CD4-positive, alpha-beta T cell treated with Interleukin-15 for 4 hours (primary cell): Measurements from ENCODE around the gene RIMS1.
A peak's percentile ranks its signal among the peaks of the same experiment; 100 is the strongest.

Experiments used
- DNase-seq: peaks from one replicate; pipeline ENCODE4 v3.0.0-alpha.2; 2020; ENCODE audit warnings: low spot score

The RIMS1 gene

DNA sequence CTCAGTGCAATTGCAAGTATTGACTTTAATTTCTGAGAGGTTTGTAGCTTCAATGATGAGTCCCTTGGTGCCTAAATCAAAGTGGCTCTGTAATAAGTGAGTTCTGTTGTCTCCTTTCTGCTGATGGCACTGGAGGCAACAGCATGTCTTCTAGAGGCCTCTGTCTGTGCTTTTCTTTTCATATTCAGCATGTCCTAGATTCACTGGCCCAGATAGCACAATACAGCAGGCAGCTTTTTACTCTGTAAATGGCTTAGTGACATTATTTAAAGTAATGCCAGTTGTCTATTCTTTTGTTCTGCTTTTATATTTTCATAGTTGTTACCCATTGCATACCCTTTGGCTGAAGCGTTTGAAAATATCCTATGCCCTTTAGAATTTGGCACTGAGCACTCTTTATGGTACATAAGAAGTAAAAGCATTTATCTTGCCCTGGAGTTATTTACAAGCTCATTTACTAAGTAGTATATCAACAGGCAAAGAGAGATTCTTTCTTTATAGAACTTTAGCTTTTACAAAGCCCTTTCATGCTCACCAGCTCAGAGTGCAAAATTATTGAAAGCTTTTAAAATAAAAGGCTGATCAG is 464.0 kb downstream of the RIMS1 start:
- no peak for DNase-seq

DNA sequence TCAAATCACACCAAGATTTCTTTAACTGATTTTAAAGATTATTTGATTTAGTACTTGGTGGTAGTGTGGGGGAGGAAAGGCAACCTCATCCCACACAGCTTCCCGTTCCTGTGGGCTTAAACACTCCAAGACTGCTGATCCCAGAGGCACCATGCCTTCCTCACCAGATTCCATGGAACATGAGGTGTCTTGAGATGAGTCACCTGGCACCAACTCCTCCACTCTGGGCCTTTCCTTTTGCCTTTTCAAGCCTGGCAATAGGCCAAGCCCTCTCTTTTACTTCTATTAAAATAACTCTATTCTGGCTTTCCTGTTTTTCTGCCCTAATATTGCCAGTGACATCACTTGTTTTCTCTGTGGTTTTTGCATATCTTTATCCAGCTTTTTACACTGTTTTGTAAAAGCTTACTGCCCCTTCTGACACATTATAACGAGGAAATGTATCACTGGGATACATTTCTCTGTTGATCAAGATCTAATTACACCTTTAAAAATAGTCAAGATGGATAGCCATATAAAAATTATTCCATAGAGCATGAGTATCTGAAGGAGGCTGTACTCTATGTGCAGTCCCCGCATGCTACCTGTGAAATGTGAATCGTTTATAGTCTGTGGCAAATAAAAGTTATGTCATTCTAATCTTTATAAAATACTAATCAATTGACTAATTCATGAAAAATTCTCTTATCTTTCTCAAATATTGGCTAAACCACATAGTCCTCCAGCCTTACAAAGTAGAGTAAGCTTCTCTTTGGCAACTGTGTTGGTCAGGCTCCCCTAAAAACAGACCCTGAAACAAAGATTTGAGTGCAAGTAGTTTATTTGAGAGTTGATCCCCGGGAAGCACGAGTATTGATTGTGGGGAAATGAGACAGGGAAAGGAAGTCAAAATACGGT is 477.7 kb downstream of the RIMS1 start:
- DNase-seq = no peak

DNA sequence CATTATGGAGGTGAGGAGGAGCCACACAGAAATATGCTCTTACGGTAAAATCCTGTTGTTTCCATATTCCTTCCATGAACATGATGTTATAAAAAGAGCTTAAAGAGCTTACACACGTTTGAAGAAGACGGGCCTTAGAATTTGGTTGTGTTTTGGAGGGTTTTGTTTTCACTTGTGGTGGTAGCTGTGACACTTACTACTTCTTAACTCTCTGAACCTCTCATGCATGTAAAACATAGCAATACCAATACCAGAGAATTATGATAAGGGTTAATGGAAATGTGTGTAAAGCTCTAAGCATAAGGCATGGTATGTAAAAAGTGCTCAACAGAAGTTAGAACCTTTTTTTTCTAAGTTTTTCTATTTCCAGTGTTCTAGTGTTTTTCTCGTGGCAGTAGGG is 479.4 kb downstream of the RIMS1 start:
- no peak for DNase-seq

DNA sequence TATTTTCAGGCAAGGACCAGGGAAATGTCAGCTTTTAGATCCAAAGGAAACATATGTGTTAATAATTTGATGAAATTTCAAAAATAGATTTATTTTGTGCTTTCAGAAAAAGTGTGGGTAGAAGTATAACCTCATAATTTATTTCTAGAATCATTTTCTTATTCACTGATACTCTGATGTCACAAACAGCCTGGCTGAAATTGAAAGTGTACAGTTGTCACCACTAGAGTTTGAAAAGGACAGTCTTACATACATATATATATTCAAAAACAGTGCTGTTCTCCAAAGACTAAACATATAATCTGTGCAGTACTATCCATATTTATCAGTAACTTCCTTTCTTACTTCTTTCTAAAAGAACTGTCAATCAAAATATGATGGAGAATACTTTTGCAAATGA is 481.1 kb downstream of the RIMS1 start:
- DNase-seq = no peak

DNA sequence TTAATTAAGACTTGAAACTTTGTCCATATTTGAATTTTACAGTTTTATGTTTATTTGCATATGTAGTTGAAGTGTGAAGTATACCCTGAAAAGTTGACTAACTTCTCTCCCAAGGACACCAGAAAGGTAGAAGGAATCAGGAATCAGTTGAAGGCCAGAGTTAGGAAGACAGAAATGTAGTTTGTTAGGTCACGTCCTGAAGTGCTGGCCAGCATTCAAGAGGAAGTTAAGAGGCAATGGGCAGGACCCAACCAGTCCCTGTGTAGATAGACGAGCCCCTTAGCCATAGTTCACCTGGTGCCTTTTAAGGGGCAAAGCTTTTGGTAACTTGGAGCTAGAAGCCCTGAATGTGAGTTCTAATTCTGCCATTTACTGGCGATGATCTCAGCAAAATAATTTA is 485.1 kb downstream of the RIMS1 start:
- no peak for DNase-seq

DNA sequence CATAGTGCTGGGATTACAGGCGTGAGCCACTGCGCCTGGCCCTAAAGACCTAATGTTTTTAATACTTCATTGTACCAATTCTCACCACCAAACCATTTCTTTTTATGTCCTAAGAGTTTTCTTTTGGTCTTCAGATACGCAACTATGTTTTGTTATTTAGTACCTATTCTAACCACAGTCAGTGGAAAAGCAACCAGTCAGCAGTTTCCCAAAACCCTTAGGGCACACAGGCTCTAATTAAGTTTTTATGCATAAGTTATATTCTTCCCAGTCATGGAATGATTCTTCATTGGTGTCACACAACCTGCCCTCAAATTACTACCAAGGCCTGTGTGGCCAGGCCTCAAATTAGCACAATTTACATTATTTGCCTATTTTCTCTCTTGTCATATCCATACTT is 487.8 kb downstream of the RIMS1 start:
- DNase-seq = no peak

DNA sequence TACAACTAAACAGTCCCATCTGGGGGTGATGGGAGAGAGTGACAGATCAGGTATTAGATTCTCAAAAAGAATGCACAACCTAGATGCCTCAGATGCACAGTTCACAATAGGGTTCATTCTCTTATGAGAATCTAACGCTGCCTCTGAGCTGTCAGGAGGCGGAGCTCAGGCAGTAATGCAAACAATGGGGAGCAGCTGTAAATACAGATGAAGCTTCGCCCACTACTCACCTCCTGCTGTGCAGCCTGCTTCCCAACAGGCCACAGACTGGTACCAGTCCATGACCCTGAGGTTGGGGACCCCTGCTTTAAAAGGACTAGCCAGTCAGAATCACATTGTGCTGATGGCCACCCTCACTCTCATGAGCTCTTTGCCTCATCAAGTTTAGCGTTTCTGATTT is 488.5 kb downstream of the RIMS1 start:
- no peak for DNase-seq

DNA sequence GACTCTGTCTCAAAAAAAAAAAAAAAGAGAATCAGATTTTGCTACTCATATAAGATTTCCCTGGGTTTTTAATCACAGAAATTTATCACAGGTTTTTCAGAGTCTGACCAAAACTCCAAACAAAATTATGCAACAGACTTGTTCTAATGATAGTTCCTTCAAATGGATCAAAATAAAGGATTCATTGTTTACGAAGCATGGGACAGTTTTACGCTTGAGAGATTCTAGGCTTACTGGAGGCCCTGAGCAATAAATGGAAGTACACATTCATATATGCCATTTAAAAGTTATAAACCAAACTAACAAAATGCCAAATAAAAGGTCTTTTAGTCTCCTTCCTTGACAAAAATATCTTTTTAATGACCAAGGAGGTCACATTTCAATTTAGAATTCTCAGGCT is 490.4 kb downstream of the RIMS1 start:
- DNase-seq = no peak

DNA sequence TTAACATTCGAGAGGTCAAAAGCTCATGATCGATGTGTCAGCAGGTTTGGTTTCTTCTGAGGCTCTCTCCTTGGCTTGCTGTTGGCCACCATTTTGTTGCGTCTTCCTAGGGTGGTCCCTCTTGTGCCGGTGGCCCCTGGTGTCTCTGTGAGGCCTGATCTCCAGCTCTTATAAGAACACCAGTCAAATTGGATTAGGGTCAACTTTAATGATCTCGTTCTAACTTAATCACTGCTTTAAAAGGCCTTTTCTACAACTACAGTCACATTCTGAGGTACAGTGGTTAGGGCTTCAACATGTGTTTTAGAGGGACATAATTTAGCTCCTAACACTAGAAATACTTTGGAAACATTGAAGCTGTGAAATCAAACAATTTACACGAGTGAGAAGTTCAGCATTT is 494.7 kb downstream of the RIMS1 start:
- no peak for DNase-seq

DNA sequence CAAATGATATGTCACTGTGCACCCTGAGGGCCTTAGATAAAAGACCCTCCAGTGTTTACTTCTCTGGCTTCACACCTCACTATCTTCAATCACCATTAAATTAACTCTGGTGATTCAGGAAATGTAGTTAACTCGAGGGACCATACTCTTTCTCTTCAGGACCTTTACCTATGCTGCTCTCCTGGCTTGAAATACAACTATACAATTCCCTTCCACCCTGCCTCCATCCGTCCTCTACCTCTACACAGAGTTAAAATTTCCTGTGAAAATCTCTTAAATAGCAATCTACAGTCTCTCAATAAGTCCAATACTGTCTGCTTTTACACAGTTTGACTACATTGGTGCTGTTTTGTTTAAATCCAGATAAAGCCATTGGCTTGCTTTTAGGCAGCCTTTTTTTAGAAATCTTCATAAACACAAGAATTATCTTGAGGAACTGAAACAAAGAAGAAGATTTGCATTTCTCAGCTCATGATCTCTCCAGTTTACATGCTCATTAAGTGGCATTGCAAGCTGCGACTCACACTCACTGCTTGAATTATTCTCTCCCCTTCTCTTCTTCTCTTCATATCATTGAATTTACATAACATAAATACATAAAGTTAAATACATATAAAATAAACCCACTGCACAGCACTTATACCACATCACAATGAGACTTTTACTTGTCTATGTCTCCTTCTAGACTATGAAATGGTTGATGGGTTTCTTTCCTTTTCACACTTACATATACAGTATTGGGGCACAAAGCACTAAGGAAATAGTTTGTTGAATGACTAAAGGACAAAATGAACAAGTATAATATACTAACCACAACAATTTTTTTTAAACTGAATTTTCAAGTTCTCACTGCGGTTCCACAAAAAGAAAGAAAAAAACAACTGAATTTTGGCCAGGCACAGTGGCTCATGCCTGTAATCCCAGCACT is 496.5 kb downstream of the RIMS1 start:
- no peak for DNase-seq

DNA sequence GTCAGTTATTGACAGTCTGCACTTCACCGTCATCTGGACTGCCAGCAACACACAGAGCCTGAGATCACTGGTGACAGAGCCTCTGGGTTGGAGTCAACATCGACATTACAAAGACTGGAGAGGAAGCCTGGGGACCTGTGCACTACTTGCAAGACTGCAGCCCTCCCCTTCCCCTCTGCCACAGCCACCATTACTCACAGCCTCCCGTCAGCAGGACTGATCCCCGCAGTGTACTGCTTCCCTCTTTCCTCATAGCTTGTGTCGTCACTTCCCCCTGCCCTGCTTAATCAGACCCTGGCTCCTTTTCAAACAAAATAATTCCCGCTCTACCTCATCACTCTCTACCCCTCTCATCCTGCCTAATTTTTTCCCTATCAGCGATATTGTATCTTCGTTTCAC is 500.0 kb downstream of the RIMS1 start:
- no peak for DNase-seq

DNA sequence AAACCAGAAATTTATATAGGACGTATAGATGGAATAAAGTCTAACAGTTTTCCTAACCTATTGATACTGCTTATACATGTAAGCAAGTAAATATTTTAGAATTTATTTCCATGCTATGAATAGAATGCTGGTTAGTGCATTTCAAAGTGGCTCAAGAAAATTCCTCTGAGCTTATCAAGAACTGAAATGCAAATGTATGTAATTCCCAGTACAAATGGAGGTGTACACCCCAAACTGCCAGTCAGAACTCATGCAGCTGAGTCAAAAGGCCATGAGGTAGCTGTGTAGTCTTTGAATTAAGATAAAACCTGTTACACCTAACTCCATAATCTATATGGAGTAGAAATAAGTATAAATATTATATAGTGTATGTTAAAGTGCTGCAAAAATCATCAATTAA is 503.3 kb downstream of the RIMS1 start:
- no peak for DNase-seq

DNA sequence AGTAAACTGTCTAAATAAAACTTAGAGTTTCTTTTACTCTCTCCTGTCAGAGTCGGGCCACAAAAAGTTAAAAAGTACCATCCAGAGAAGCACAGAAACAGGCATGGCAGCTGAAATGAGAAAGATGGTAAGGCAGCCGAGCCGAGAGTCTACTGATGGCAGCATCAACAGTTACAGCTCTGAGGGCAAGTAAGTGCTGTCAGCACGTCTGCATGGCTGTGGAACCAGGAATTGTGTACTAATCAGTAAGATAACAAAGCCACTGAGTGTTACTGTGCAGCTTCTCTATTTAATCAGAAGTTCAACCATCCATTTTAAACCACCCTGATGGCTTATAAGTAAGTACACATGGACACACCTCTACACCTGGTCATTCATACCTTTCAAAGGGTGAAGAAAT is 504.2 kb downstream of the RIMS1 start:
- DNase-seq = no peak

DNA sequence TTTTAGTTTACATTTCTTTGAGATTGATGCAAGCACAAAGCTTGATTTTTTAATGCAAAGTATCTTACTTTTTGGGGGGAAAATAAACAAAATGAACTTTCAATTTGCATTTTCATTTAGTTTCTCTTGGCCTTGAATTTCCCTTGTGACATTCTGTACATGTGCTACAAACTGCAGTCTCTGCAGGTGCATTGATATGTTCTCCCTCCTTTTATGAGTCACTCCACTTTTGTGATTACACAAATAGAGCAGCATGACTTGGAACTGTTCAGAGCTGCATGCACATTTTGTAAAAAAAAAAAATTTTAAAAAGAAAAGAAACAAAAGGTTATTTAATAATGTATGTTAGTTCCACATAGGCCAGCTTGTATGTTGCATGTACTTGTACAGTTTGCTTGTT is 515.5 kb downstream of the RIMS1 start:
- no peak for DNase-seq

DNA sequence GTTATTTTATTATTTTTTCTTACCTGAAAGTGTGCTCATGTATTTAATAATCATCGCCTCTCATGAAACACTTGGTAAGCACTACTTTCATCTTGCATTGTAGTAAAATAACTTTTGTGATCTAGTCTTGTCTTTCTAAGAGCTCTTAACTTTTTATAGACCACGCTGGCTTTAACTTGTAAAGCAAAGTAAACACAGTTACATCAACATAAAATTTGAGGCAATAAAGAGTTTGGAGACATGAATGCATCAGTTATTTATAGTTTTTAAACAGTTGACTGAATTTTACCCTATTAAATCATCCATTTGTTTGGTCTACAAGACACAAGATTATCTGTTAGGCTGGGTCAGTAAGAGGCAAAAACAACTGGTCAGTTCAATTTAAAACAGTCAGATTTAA is 517.1 kb downstream of the RIMS1 start:
- DNase-seq = no peak

DNA sequence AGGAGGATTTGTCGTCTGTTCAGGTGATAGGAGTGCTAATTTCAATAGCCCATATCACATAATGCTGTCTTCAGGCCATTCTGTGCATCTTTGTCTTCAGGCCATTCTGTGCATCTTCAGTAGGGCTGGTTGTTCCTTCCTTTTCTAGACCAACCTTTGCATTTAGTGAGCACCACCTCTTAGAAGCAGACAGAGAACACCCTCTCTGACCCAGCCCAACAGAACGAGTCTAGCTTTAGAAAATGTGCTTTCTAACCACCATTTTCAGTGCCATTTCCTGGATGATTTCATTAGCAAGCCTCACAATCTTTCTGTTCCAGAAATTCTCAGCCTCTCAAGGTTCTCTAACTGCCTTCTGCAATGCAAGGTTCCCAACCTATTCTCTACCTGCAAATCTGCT is 520.2 kb downstream of the RIMS1 start:
- no peak for DNase-seq

DNA sequence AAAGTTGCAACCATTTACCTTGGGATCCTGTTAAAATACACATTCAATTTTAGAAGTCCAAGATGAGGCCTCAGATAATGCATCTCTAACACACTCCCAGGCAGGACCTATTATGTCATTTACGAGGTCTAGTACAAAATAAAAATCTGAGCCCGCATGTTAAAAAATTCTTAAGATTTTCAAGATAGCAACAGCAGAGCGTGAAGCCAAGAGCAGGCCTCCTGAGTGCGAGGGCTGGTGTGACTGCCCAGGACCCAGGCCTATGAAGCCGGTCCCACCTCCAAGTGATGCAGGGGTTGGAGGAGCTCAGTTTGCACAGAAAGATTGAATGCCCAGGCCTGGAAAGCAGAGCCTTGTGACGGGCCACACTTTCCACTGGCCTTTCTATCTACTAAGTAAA is 524.4 kb downstream of the RIMS1 start:
- DNase-seq = no peak

DNA sequence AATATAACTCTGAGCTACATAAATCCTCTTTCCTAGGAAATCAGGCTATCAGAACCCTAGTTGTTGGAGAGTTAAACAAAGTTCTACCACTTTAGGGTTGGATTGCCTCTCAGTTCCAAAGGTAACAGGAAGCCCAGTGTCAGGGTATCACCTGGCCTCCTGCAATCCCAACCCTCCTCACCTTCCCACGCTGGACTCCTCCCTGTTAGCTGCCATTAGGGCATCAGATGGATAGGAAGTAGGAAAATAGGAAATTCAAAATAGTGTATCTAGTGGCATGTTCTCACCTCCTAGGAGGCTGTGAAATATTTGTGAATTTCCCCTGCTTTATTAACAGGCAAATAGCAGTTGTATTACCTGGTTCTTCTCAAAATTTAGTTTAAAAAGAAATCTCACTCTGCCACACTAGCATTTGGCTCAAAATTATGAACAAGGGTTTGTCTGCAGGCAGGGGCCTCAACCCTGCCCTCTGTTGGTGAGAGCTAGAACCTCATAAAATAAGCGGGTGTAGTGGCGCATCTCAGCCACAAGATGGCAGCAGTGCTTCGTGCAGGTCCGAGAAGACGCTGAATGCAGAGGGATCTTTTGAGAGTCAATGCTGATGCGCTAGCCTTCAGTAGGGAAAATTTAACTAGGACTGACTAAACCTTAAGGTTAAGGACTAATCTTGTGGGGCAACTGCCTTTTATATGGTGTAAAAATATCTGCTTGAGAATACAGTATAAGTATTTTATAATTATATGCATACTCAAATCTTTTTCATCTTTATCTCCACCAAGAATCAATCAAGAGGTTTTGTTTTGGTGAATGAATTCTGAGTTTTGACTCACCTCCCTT is 525.7 kb downstream of the RIMS1 start:
- DNase-seq = peak; percentile 83

DNA sequence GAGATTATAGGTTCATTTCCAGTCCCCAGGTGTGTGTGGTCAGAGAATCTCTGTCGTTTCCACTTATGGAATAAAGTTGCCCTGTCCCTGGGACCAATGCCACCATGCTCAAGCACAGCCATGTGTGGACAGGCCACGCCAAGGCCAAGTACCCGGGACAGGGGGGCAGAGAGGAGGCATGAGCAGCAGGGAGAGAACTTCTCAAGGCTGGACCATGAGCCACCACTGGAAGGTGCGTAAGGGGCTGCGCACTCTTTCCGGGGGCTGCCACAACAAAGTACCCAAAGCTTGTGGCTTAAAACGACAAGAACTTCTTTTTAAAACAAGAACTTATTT is 526.3 kb downstream of the RIMS1 start:
- DNase-seq = no peak

DNA sequence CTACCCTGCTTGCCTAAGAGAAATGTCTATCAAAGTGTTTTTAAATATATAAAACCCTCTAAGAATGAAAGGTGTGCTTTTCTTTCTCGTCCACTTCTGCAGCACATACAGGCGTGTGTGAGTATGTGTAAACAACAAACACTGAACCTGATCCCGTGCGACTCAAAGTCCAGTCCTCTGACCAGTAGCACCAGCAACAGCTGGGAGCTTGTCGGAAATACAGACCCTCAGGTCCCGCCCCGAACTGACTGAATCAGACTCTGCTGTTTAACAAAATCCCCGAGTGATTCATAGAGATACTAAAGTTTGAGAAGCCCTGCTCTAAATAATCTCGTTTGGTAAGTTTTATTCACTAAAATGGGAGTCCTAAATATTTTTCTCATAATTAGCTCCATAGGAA is 527.5 kb downstream of the RIMS1 start:
- no peak for DNase-seq

DNA sequence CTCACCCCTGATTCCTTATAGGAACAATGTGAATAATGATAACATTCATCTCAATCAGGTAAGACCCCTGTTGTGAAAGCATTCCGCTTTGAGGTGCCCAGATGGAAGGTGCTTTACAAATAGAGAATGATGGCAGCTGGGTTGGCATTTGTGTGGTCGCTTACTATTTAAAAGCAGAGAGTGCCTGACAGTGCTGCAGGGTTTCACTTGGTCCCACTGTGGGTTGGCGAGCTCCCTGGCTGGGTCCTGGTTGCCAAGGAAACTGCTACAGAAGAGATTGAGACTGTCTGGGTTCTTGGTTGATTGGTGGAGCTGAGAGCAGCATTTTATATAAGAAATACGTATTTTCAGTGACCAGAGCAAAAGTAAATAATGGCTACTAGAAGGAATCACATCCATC is 528.3 kb downstream of the RIMS1 start:
- no peak for DNase-seq
